ENCODE measurements around the gene CEACAM20.

DNA sequence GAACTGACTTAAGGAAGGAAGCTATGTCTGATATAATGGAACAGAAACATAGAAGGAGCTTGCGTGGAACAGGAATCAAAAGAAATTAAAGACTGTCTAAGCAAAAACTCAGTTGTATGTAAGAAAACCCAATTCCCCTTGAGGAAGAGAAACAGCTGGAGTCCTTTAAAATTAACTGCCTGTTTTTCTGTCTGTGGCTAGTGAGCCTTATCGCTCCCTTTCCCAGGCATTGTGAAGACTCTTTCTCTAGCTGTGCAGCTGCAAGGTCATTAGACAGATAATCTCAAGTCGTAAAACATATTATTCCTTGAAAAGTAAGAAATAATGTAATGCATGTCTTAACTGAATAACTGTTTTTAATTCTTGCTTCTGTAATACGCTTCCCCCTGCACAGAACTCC lies 44.2 kb upstream of the CEACAM20 start:
- TF ChIP-seq, protein P1, sequence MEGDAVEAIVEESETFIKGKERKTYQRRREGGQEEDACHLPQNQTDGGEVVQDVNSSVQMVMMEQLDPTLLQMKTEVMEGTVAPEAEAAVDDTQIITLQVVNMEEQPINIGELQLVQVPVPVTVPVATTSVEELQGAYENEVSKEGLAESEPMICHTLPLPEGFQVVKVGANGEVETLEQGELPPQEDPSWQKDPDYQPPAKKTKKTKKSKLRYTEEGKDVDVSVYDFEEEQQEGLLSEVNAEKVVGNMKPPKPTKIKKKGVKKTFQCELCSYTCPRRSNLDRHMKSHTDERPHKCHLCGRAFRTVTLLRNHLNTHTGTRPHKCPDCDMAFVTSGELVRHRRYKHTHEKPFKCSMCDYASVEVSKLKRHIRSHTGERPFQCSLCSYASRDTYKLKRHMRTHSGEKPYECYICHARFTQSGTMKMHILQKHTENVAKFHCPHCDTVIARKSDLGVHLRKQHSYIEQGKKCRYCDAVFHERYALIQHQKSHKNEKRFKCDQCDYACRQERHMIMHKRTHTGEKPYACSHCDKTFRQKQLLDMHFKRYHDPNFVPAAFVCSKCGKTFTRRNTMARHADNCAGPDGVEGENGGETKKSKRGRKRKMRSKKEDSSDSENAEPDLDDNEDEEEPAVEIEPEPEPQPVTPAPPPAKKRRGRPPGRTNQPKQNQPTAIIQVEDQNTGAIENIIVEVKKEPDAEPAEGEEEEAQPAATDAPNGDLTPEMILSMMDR (IDR thresholded peaks at IDR 0.05) = no peak
- no peak for TF ChIP-seq POLR2A (IDR thresholded peaks at IDR 0.05)
